Measurements from ENCODE around the gene NENF.

The NENF gene

DNA sequence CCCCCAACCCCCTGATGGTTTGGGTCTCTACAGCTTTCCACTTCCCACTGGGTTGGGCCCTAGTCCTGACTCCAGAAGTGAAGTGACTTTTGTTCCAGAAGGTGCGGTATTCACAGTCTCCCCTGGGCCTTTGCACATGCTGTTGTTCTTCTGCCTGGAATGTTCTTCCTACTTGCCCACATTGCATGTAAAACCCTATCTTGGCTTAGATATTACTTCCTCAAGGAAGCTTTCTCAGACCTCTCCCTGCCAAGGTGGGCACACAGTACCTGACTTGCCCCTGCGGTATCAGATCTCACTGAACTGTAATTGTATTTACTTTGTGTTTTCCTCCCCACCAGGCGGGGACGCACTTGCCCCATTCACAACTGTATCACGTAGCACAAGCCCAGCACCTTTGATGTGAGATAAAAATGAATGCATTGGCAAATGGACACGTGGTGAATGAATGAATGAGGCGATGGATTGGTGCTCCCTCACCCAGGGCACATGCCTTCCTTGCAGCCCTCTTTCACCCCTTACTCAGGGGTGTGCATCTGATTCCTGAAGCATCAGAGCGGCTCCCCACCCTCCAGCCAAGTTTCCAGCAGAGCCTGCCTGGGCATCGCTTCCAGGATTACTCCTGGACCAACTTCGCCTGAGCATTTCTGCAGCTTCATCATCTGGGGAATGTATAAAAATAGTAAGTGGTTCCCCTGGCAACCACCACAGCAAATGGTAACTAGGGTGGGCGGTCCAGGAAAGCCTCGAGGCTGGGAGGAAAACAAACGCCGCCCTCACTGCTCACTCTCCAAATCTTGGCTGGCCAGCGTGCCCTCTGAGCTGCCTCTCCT is 19.8 kb downstream of the NENF start:
- Histone ChIP-seq H3K9ac (ENCODE audit: low read depth, low read length) (no peak overlapping the region), H3K27me3 (ENCODE audit: insufficient read depth, low read length) (no peaks in the 10 kb centered on the region), H3K36me3 (ENCODE audit: insufficient read depth, low read length) (no peaks in the 10 kb centered on the region), H3K4me1 (ENCODE audit: insufficient read depth, low read length) (no peaks in the 10 kb centered on the region), H3K9me3 (ENCODE audit: insufficient read depth, low read depth, low read length) (no peaks in the 10 kb centered on the region), H3K27ac (ENCODE audit: low read depth, low read length) (no peak overlapping the region), H3K4me3 (ENCODE audit: low read length) (no peak overlapping the region)
- WGBS: 87% methylated on average over 15 of the region's 15 CpGs

- Histone ChIP-seq H3K4me3 (ENCODE audit: low read length) (no peak overlapping the region), H3K4me1 (ENCODE audit: insufficient read depth, low read length) (no peaks in the 10 kb centered on the region), H3K9me3 (ENCODE audit: insufficient read depth, low read depth, low read length) (no peaks in the 10 kb centered on the region), H3K27ac (ENCODE audit: low read depth, low read length) (no peak overlapping the region), H3K9ac (ENCODE audit: low read depth, low read length) (no peak overlapping the region), H3K36me3 (ENCODE audit: insufficient read depth, low read length) (no peaks in the 10 kb centered on the region), H3K27me3 (ENCODE audit: insufficient read depth, low read length) (no peaks in the 10 kb centered on the region)
- 78% methylated on average over 12 of the region's 12 CpGs for WGBS
Observed at GRCh38 chr1:212453156-212453857, 20.6 kb downstream of the NENF start.

DNA sequence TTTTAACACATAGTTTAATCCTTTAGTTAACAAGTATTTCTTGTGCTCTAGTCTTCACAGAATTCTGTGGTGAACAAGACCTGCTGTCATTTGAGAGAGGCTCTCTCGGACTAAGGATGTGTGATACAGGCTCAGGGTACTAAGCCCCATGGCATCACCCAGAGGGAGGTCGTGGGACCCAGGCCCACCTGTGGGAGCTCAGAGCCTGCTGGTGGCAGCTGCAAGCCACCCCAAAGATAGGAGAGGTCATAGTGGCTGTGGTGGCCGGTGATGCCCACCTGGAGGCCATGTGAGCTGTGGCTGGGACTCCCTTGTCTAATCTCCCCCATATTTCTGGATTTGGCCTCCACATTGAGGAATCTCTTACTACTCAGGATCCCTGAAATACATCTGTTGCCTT is 22.0 kb downstream of the NENF start:
- Histone ChIP-seq H3K36me3 (ENCODE audit: insufficient read depth, low read length) (no peaks in the 10 kb centered on the region), H3K4me1 (ENCODE audit: insufficient read depth, low read length) (no peaks in the 10 kb centered on the region), H3K27ac (ENCODE audit: low read depth, low read length) (no peak overlapping the region), H3K27me3 (ENCODE audit: insufficient read depth, low read length) (no peaks in the 10 kb centered on the region), H3K4me3 (ENCODE audit: low read length) (no peak overlapping the region), H3K9me3 (ENCODE audit: insufficient read depth, low read depth, low read length) (no peaks in the 10 kb centered on the region), H3K9ac (ENCODE audit: low read depth, low read length) (no peak overlapping the region)
- WGBS: 91% methylated on average over 3 of the region's 3 CpGs

DNA sequence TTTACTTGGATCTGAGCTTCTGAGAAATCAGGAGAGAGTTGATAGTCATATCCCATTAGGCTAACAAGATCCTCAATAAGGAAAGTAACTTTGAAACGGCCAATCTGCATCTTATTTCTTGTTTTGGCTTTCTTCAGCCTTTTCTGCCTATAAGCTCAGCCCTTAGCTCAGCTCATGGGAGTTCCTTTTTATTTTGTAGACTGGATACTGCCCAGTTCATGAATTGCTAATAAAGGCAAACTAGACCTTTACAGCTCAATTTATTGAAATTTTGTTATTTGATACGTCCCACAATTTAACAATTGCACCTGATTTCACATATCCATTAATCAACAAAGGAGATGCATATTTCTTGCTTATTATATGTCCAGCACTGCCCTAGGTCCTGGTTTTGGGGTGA is 22.7 kb downstream of the NENF start:
- Histone ChIP-seq H3K36me3 (ENCODE audit: insufficient read depth, low read length) (no peaks in the 10 kb centered on the region), H3K27ac (ENCODE audit: low read depth, low read length) (no peak overlapping the region), H3K9ac (ENCODE audit: low read depth, low read length) (no peak overlapping the region), H3K27me3 (ENCODE audit: insufficient read depth, low read length) (no peaks in the 10 kb centered on the region), H3K4me3 (ENCODE audit: low read length) (no peak overlapping the region), H3K9me3 (ENCODE audit: insufficient read depth, low read depth, low read length) (no peaks in the 10 kb centered on the region), H3K4me1 (ENCODE audit: insufficient read depth, low read length) (no peaks in the 10 kb centered on the region)
- WGBS: 93% methylated on average over 2 of the region's 2 CpGs

DNA sequence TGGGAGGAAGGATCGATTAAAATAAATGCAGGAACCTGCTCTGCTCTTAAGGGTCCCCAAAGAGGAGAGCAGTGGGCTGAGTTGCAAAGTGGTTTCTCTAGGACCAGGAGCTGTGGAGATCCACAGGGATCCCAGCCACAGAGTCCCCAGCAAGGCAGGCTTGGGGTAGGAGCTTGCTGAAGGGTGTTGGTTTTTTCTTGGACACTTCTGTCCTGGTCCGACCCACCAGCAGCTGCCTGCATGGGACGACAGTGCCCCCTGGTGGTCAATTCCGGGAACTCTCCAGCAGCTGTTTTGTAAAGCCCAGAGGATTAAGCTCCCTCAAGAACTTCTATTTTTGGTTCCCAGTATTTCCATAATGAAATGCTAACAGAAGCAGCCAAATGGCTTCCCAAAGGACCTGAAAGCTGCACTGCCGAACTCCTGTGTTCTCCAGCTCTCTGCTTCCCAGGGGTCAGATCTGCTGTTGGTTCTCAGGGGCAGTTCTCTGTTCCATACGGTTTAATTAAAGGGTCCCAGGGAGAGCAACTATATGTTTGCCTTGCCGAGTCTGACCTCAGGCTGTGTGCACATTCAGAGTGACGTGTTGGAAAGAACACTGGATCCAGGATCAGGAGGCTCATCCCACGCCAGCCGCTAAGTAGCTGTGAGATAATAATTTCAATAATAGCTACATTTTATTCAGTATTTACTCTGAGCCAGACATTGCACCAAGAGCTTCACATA is 23.2 kb downstream of the NENF start:
- no peaks in the 10 kb centered on the region for H3K9me3 ChIP-seq (ENCODE audit: insufficient read depth, low read depth, low read length)
- no peaks in the 10 kb centered on the region for H3K27me3 ChIP-seq (ENCODE audit: insufficient read depth, low read length)
- H3K4me1 ChIP-seq (ENCODE audit: insufficient read depth, low read length): no peaks in the 10 kb centered on the region
- no peak overlapping the region for H3K27ac ChIP-seq (ENCODE audit: low read depth, low read length)
- H3K4me3 ChIP-seq (ENCODE audit: low read length): no peak overlapping the region
- no peaks in the 10 kb centered on the region for H3K36me3 ChIP-seq (ENCODE audit: insufficient read depth, low read length)
- no peak overlapping the region for H3K9ac ChIP-seq (ENCODE audit: low read depth, low read length)
- WGBS: 53% methylated on average over 10 of the region's 10 CpGs

DNA sequence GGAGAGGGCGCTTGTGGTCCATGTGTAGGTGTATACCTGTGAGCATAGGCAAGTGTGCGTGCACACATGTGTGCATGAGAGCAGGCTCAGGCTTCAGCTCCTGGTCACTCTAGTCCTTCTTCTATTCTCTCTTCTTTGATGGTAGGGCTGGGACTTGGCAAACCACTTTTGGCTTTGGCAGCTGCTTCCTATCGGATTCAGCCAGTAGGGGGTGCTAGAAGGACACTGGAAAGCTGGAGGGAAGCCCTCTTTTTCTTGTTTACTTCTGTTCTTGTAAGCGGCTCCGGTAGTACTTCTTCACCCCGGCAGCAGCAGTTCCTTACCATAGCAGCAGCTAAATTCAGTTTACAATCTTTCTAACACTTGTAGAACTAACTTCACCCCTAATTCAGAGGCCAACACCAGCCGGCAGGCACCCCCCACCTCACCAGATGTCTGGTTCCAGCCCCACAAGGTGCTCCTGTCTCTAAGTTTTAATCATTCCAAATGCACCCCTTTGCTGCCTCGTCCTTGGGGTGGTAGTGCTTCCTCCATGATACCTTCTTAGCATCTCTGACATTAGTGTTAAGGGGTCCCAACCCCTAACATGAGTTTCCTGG is 25.1 kb downstream of the NENF start:
- Histone ChIP-seq H3K9ac (ENCODE audit: low read depth, low read length) (no peak overlapping the region; the same call in 1 of the 2 replicates), H3K4me3 (ENCODE audit: low read length) (no peak overlapping the region), H3K27me3 (ENCODE audit: insufficient read depth, low read length) (no peaks in the 10 kb centered on the region), H3K4me1 (ENCODE audit: insufficient read depth, low read length) (no peaks in the 10 kb centered on the region), H3K27ac (ENCODE audit: low read depth, low read length) (no peak overlapping the region), H3K36me3 (ENCODE audit: insufficient read depth, low read length) (no peaks in the 10 kb centered on the region), H3K9me3 (ENCODE audit: insufficient read depth, low read depth, low read length) (no peaks in the 10 kb centered on the region)
- WGBS: 53% methylated on average over 8 of the region's 8 CpGs

DNA sequence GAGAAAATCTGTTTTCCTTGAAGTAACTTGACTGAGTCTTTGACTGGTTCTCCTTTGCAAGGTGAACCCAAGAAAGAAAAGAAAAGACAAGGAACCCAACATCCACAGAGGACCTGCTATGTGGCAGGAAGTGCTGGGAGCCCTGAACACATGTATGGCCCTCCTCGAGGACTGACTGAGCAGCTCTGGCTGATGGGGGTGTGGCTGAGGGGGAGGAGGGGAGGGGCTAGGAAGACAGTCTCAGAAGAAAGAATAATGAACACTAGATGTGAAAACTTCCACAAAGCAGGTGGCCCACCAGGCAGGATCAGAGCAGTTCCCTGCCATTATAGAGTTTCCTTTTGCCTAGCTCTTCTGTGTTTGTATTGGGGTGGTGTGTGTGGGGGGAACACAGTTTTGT is 26.1 kb downstream of the NENF start:
- Histone ChIP-seq H3K4me3 (ENCODE audit: low read length) (no peak overlapping the region), H3K27me3 (ENCODE audit: insufficient read depth, low read length) (no peaks in the 10 kb centered on the region), H3K9me3 (ENCODE audit: insufficient read depth, low read depth, low read length) (no peaks in the 10 kb centered on the region), H3K27ac (ENCODE audit: low read depth, low read length) (no peak overlapping the region), H3K4me1 (ENCODE audit: insufficient read depth, low read length) (0 out of 2 replicates have a peak, but pooled peaks cover 2% of the 10 kb centered on the region), H3K9ac (ENCODE audit: low read depth, low read length) (no peak overlapping the region), H3K36me3 (ENCODE audit: insufficient read depth, low read length) (no peaks in the 10 kb centered on the region)
- 75% methylated on average over 1 of the region's 1 CpG for WGBS

- no peaks in the 10 kb centered on the region for H3K36me3 ChIP-seq (ENCODE audit: insufficient read depth, low read length)
- no peak overlapping the region for H3K4me3 ChIP-seq (ENCODE audit: low read length)
- H3K9ac ChIP-seq (ENCODE audit: low read depth, low read length): no peak overlapping the region
- whole genome bisulfite sequencing: 87% methylated on average over 5 of the region's 5 CpGs
- no peak overlapping the region for H3K27ac ChIP-seq (ENCODE audit: low read depth, low read length)
- peaks cover 9% of the 10 kb centered on the region; the same call in 1 of the 2 replicates for H3K4me1 ChIP-seq (ENCODE audit: insufficient read depth, low read length)
- H3K27me3 ChIP-seq (ENCODE audit: insufficient read depth, low read length): no peaks in the 10 kb centered on the region
- H3K9me3 ChIP-seq (ENCODE audit: insufficient read depth, low read depth, low read length): no peaks in the 10 kb centered on the region
Observed at GRCh38 chr1:212459656-212460055, 26.9 kb downstream of the NENF start.

DNA sequence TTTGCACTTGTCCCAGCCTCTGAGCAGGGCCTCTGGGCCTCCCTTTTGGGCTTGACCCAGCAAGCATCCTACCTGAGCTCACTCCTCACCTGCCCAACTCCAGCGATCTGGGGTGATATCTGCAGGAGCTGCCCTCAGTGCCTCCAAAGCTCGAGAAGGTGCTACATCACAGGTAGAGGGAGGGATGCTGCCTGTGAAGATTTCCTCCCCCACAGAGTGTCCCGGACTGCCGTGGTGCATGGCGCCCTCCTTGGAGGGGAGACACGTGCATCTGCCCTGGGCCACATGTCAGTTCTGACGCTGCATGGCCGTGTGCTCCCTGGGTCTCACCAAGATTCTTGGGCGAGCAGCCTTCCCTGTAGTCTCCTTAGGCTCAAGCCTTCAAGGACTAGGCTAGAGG is 27.7 kb downstream of the NENF start:
- no peaks in the 10 kb centered on the region for H3K27me3 ChIP-seq (ENCODE audit: insufficient read depth, low read length)
- whole genome bisulfite sequencing: 93% methylated on average over 9 of the region's 9 CpGs
- H3K27ac ChIP-seq (ENCODE audit: low read depth, low read length): no peak overlapping the region
- no peaks in the 10 kb centered on the region for H3K9me3 ChIP-seq (ENCODE audit: insufficient read depth, low read depth, low read length)
- H3K4me1 ChIP-seq (ENCODE audit: insufficient read depth, low read length): peaks cover 9% of the 10 kb centered on the region; the same call in 1 of the 2 replicates
- no peak overlapping the region for H3K9ac ChIP-seq (ENCODE audit: low read depth, low read length)
- no peaks in the 10 kb centered on the region for H3K36me3 ChIP-seq (ENCODE audit: insufficient read depth, low read length)
- H3K4me3 ChIP-seq (ENCODE audit: low read length): no peak overlapping the region

GRCh38 chr1:212461916-212462660 is 29.4 kb downstream of the NENF start:
- H3K27me3 ChIP-seq (ENCODE audit: insufficient read depth, low read length): no peaks in the 10 kb centered on the region
- 79% methylated on average over 13 of the region's 13 CpGs for WGBS
- H3K36me3 ChIP-seq (ENCODE audit: insufficient read depth, low read length): no peaks in the 10 kb centered on the region
- no peak overlapping the region for H3K4me3 ChIP-seq (ENCODE audit: low read length)
- H3K27ac ChIP-seq (ENCODE audit: low read depth, low read length): no peak overlapping the region
- H3K9ac ChIP-seq (ENCODE audit: low read depth, low read length): no peak overlapping the region
- H3K4me1 ChIP-seq (ENCODE audit: insufficient read depth, low read length): peaks cover 9% of the 10 kb centered on the region; the same call in 1 of the 2 replicates
- no peaks in the 10 kb centered on the region for H3K9me3 ChIP-seq (ENCODE audit: insufficient read depth, low read depth, low read length)

Measured in HUES64 (cell line).